ENCODE measurements around the gene SNTA1. TPM values are rescaled to one million over a fixed set of nuclear protein-coding genes. Genes with fewer than 3 reads are reported as not detected.
A peak's percentile ranks its signal among the peaks of the same experiment; 100 is the strongest.
"Not testable (repeated sequence)": the region's sequence is repeated elsewhere in the genome, so short reads cannot be mapped to it uniquely, and the experiment has no call there.

SNTA1 gene
- total and polyA plus RNA-seq, 4 experiments from 2014 or later, result 5.1 to 9.2 (median 6.5) TPM

DNA sequence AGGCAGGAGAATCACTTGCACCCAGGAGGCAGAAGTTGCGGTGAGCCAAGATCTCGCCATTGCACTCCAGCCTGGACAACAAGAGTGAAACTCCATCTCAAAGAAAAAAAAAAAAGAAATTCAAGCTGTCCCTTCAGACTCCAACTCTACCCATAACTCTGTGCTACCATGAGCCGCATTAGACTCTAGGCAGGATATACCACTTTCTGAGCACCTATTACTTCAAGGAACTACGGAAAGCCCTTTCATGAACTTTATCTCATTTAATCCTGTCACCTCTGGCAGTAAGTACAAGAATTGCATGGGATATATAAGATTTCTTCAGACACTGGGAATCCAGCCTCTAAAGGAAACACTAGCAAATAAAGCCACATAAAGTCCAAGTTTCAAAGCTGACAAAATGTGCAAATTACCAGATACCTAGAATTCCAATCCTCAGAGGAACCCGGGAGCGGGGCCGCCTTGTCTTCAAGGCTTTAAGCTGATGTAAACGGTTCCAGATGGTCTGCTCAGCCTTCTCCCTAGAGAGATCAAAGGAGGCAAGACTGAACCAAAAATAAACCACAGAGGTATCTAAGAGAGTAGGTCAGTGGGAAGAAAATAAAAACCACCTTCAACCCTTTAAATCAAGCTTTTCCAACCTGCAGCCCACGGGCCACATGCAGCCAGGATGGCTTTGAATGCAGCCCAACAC lies 51.7 kb downstream of the SNTA1 start:
- H3K27ac Mint-ChIP-seq, result peak overlapping the region in 2 of 7 donors; percentile 1 to 62
- no peak overlapping the region for H3K27ac ChIP-seq (ENCODE audit: low read depth, low read length)
- intact Hi-C loops (cut with micrococcal nuclease), result no loop called here
- no peaks in the 10 kb centered on the region for H3K27me3 Mint-ChIP-seq
- no peaks in the 10 kb centered on the region for H3K27me3 ChIP-seq (ENCODE audit: insufficient read depth, low read length)
- no peak for DNase-seq
- no peak overlapping the region for H3K4me3 Mint-ChIP-seq
- ChIA-PET POLR2A (ENCODE audit: partially characterized antibody) (interaction anchor here (0.8 kb wide), 1 partner anchor 10 kb away, joined by 3 read pairs; the partner anchor contains the start of gene CDK5RAP1), CTCF (ENCODE audit: partially characterized antibody) (interaction anchor here (0.6 to 1.2 kb wide), 3 partner anchors 9 to 20 kb away, joined by 3 to 5 read pairs (median 4); partner anchors contain the start of gene CDK5RAP1)
- H3K36me3 Mint-ChIP-seq, result peaks cover 54 to 70% of the 10 kb centered on the region in 2 donors
- peaks cover 4 to 20% (median 14%) of the 10 kb centered on the region in 4 donors for H3K4me1 Mint-ChIP-seq
- peaks cover 33% of the 10 kb centered on the region for H3K36me3 ChIP-seq (ENCODE audit: insufficient read depth, low read length)
- no peaks in the 10 kb centered on the region for H3K9me3 ChIP-seq (ENCODE audit: control insufficient read depth in 1 of 2, low read length in 2 of 2)
- no peaks in the 10 kb centered on the region for H3K9me3 Mint-ChIP-seq
- H3K4me1 ChIP-seq (ENCODE audit: insufficient read depth, low read length), result peaks cover 2% of the 10 kb centered on the region
- H3K4me3 ChIP-seq (ENCODE audit: low read length in 2 of 2), result no peak overlapping the region

DNA sequence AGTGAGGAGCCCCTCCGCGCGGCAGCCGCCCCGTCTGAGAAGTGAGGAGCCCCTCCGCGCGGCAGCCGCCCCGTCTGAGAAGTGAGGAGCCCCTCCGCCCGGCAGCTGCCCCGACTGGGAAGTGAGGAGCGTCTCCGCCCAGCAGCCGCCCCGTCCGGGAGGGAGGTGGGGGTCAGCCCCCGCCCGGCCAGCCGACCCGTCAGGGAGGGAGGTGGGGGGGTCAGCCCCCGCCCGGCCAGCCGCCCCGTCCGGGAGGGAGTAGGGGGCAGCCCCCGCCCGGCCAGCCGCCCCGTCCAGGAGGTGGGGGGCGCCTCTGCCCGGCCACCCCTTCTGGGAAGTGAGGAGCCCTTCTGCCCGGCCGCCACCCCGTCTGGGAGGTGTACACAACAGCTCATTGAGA lies 54.2 kb downstream of the SNTA1 start:
- H3K27me3 ChIP-seq (ENCODE audit: insufficient read depth, low read length); H3K9me3 Mint-ChIP-seq; H3K4me1 Mint-ChIP-seq; H3K4me3 Mint-ChIP-seq; H3K27ac Mint-ChIP-seq; POLR2A ChIA-PET (ENCODE audit: partially characterized antibody); intact Hi-C loops (cut with micrococcal nuclease); DNase-seq; CTCF ChIA-PET (ENCODE audit: partially characterized antibody); H3K4me3 ChIP-seq (ENCODE audit: low read length in 2 of 2); H3K9me3 ChIP-seq (ENCODE audit: control insufficient read depth in 1 of 2, low read length in 2 of 2); H3K4me1 ChIP-seq (ENCODE audit: insufficient read depth, low read length); H3K27ac ChIP-seq (ENCODE audit: low read depth, low read length); H3K27me3 Mint-ChIP-seq: not testable (repeated sequence)
- H3K36me3 Mint-ChIP-seq, result peaks cover 67% of the 10 kb centered on the region in 2 donors
- H3K36me3 ChIP-seq (ENCODE audit: insufficient read depth, low read length), result peaks cover 37% of the 10 kb centered on the region

DNA sequence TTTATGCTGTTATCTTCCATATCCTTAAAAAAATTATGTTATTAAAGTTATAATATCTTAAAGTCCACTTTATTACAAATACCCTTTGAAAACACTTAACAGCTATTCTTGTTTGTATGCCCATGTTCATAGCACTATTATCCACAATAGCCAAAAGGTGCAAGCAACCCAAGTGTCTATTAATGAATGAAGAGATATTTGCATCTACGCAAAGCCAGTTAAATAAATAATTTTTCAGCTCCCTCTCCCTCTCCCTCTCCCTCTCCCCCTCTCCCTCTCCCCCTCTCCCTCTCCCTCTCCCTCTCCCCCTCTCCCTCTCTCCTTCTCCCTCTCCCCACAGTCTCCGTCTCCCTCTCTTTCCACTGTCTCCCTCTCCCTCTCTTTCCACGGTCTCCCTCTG lies 55.3 kb downstream of the SNTA1 start:
- Mint-ChIP-seq H3K27me3 (no peaks in the 10 kb centered on the region), H3K4me3 (no peak overlapping the region), H3K4me1 (peaks cover 0 to 6% (median 2%) of the 10 kb centered on the region in 4 donors), H3K27ac (peak overlapping the region in 1 of 7 donors; percentile 41), H3K36me3 (peaks cover 63 to 64% of the 10 kb centered on the region in 2 donors), H3K9me3 (no peaks in the 10 kb centered on the region)
- CTCF ChIA-PET (ENCODE audit: partially characterized antibody), result no interaction called here
- H3K27me3 ChIP-seq (ENCODE audit: insufficient read depth, low read length), result no peaks in the 10 kb centered on the region
- no peak for DNase-seq
- POLR2A ChIA-PET (ENCODE audit: partially characterized antibody), result no interaction called here
- H3K27ac ChIP-seq (ENCODE audit: low read depth, low read length), result no peak overlapping the region
- peaks cover 36% of the 10 kb centered on the region for H3K36me3 ChIP-seq (ENCODE audit: insufficient read depth, low read length)
- H3K4me3 ChIP-seq (ENCODE audit: low read length in 2 of 2), result no peak overlapping the region
- H3K9me3 ChIP-seq (ENCODE audit: control insufficient read depth in 1 of 2, low read length in 2 of 2), result no peaks in the 10 kb centered on the region
- H3K4me1 ChIP-seq (ENCODE audit: insufficient read depth, low read length), result no peaks in the 10 kb centered on the region
- intact Hi-C loops (cut with micrococcal nuclease), result no loop called here

DNA sequence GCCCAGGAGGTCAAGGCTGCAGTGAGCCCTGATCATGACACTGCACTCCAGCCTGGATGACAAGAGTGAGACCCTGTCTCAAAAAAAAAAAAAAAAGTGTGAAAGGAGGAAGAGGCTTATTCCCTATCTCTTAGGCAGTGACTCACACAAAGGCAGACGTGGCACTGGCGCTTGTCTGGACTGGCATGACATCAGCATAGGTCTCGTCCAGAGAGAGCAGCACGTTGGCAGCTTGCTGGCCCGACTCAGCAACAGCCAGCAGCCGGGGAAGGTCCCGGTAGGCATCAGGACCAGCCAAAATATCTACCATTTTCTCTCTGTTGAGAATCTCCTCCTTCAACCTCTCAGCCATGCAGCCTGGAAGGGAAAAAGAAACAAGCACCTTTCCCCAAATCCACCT lies 56.4 kb downstream of the SNTA1 start:
- Mint-ChIP-seq H3K9me3 (no peaks in the 10 kb centered on the region), H3K4me1 (peaks cover 0 to 6% (median under 1%) of the 10 kb centered on the region in 4 donors), H3K27ac (peak overlapping the region in 1 of 7 donors; percentile 31), H3K27me3 (no peaks in the 10 kb centered on the region), H3K4me3 (no peak overlapping the region), H3K36me3 (peaks cover 55 to 57% of the 10 kb centered on the region in 2 donors)
- DNase-seq, result no peak
- Histone ChIP-seq H3K4me3 (ENCODE audit: low read length in 2 of 2) (no peak overlapping the region), H3K4me1 (ENCODE audit: insufficient read depth, low read length) (no peaks in the 10 kb centered on the region), H3K9me3 (ENCODE audit: control insufficient read depth in 1 of 2, low read length in 2 of 2) (no peaks in the 10 kb centered on the region), H3K27ac (ENCODE audit: low read depth, low read length) (no peak overlapping the region), H3K36me3 (ENCODE audit: insufficient read depth, low read length) (peaks cover 35% of the 10 kb centered on the region), H3K27me3 (ENCODE audit: insufficient read depth, low read length) (no peaks in the 10 kb centered on the region)
- intact Hi-C loops (cut with micrococcal nuclease), result no loop called here
- ChIA-PET CTCF (ENCODE audit: partially characterized antibody) (no interaction called here), POLR2A (ENCODE audit: partially characterized antibody) (no interaction called here)

DNA sequence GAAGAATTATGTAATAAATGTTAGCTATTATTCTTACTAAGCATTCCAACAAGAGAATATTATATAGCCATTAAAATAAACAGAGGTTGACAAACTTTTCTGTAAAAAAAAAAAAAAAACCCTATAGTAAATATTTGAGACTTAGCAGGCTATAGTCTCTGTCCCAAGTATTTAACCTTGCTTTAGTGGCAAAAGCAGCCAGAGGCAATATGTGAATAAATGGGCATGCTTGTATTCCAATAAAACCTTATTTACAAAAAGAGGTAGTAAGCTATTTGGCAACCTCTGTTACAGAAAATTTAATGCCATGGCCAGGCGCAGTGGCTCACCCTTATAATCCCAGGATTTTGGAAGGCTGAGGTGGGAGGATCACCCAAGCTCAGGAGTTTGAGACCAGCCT lies 56.9 kb downstream of the SNTA1 start:
- H3K27ac ChIP-seq (ENCODE audit: low read depth, low read length), result no peak overlapping the region
- Mint-ChIP-seq H3K36me3 (peaks cover 50 to 56% of the 10 kb centered on the region in 2 donors), H3K9me3 (no peaks in the 10 kb centered on the region), H3K27me3 (no peaks in the 10 kb centered on the region), H3K27ac (peak overlapping the region in 1 of 7 donors; percentile 31), H3K4me3 (no peak overlapping the region), H3K4me1 (peaks cover 0 to 6% (median under 1%) of the 10 kb centered on the region in 4 donors)
- H3K4me3 ChIP-seq (ENCODE audit: low read length in 2 of 2), result no peak overlapping the region
- H3K9me3 ChIP-seq (ENCODE audit: control insufficient read depth in 1 of 2, low read length in 2 of 2), result no peaks in the 10 kb centered on the region
- H3K27me3 ChIP-seq (ENCODE audit: insufficient read depth, low read length), result no peaks in the 10 kb centered on the region
- H3K36me3 ChIP-seq (ENCODE audit: insufficient read depth, low read length), result peaks cover 38% of the 10 kb centered on the region
- H3K4me1 ChIP-seq (ENCODE audit: insufficient read depth, low read length), result no peaks in the 10 kb centered on the region
- ChIA-PET POLR2A (ENCODE audit: partially characterized antibody) (no interaction called here), CTCF (ENCODE audit: partially characterized antibody) (interaction anchor here (2.3 kb wide), 1 partner anchor 10 kb away, joined by 6 read pairs; no protein-coding TSS in a partner anchor)
- DNase-seq, result no peak
- intact Hi-C loops (cut with micrococcal nuclease), result no loop called here

DNA sequence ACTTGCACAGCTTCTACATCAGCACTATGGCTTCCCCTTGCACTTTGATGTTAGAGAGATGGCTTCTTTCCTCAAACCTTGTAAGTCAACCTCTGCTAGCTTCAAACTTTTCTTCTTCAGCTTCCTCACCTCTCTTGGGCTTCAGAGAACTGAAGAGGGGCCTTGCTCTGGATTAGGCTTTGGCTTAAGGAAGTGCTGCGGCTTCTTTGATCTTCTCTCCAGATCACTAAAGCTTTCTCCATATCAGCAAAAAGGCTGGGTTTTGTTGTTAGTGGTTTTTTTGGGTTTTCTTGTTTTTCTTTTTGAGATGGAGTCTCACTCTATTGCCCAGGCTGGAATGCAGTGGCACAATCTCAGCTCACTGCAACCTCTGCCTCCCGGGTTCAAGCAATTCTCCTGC lies 66.2 kb downstream of the SNTA1 start:
- DNase-seq, result peak in 3 of 5 donors; percentile 15 to 19 (median 18)
- Mint-ChIP-seq H3K9me3 (no peaks in the 10 kb centered on the region), H3K27me3 (no peaks in the 10 kb centered on the region), H3K4me3 (peak overlapping the region in 4 of 8 donors; percentile 34 to 53 (median 37)), H3K27ac (peak overlapping the region; percentile 50 to 87 (median 77)), H3K36me3 (peaks cover 48 to 55% of the 10 kb centered on the region in 2 donors), H3K4me1 (peaks cover 27 to 48% (median 36%) of the 10 kb centered on the region in 4 donors)
- Histone ChIP-seq H3K27me3 (ENCODE audit: insufficient read depth, low read length) (no peaks in the 10 kb centered on the region), H3K36me3 (ENCODE audit: insufficient read depth, low read length) (peaks cover 28% of the 10 kb centered on the region), H3K4me3 (ENCODE audit: low read length in 2 of 2) (no peak overlapping the region), H3K9me3 (ENCODE audit: control insufficient read depth in 1 of 2, low read length in 2 of 2) (no peaks in the 10 kb centered on the region), H3K27ac (ENCODE audit: low read depth, low read length) (no peak overlapping the region), H3K4me1 (ENCODE audit: insufficient read depth, low read length) (peaks cover 29% of the 10 kb centered on the region)
- ChIA-PET POLR2A (ENCODE audit: partially characterized antibody) (interaction anchor here (1.0 to 1.5 kb wide), 2 partner anchors 24 to 343 kb away, joined by 3 to 4 read pairs; partner anchors contain the start of gene CDK5RAP1), CTCF (ENCODE audit: partially characterized antibody) (interaction anchor here (1.3 to 1.6 kb wide), 2 partner anchors 8 to 20 kb away, joined by 4 to 6 read pairs; no protein-coding TSS in a partner anchor)
- intact Hi-C loops (cut with micrococcal nuclease), result no loop called here

DNA sequence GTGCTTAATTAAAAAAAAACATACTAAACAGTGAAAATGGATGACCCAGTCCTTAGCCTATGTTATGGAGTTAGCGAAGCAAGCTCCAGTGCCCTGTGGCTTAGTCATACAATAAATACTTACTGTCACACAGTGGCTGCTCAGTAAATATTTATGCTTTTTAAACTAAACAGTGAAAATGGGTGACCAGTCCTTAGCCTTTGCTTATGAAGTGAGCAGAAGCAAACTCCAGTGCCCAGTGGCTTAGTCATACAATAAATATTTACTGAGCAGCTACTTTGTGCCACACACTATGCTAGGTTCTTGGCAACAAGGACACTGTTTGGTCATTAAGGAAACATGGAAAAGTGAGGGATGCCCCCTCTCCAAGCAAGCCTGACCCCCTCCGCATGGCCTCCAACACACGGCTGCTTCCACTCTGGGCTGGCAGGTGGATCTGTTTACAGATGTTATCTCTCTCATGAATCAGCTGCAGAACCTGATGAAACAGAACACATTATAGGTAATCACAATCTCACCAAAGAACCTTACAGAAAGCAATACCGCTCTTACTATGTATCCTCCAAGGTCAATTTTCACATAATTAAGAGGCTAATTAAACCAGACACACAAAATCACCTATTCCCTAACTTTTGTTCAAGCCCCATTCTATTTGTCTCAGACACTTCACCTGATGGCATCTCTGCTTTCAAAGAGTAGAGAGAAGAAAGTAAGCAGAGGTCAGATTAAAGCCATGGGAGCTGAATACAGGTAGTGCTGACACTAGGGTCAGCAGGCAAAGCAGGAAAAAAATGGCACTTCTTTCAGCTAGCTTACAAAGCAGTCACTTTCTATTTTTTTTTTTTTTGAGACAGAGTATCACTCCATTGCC lies 69.6 kb downstream of the SNTA1 start:
- H3K4me1 Mint-ChIP-seq, result peaks cover 38 to 72% (median 55%) of the 10 kb centered on the region in 4 donors
- H3K36me3 ChIP-seq (ENCODE audit: insufficient read depth, low read length), result peaks cover 13% of the 10 kb centered on the region
- CTCF ChIA-PET (ENCODE audit: partially characterized antibody), result no interaction called here

More for the DNA sequence above, 69.6 kb downstream of the SNTA1 start:
- intact Hi-C loops (cut with micrococcal nuclease), result no loop called here
- POLR2A ChIA-PET (ENCODE audit: partially characterized antibody), result interaction anchor here (0.7 to 0.8 kb wide), 2 partner anchors 28 to 120 kb away, joined by 3 read pairs; partner anchors contain the start of gene CDK5RAP1
- Histone ChIP-seq H3K4me3 (ENCODE audit: low read length in 2 of 2) (no peak overlapping the region), H3K9me3 (ENCODE audit: control insufficient read depth in 1 of 2, low read length in 2 of 2) (no peaks in the 10 kb centered on the region), H3K27me3 (ENCODE audit: insufficient read depth, low read length) (no peaks in the 10 kb centered on the region), H3K27ac (ENCODE audit: low read depth, low read length) (no peak overlapping the region), H3K4me1 (ENCODE audit: insufficient read depth, low read length) (peaks cover 53% of the 10 kb centered on the region)
- Mint-ChIP-seq H3K9me3 (no peaks in the 10 kb centered on the region), H3K27me3 (no peaks in the 10 kb centered on the region), H3K4me3 (no peak overlapping the region), H3K36me3 (peaks cover 31 to 66% of the 10 kb centered on the region in 2 donors), H3K27ac (peak overlapping the region in 6 of 7 donors; percentile 19 to 88 (median 68))
- DNase-seq, result no peak

All from CD4-positive, alpha-beta memory T cell (primary cell).